Body of pancreas (tissue), 4 donors: ENCODE measurements around the gene CST7.

Experiments used
- POLR2A ChIP-seq, 3 donors: fragments of 450-650 bp; IDR thresholded peaks; one replicate each; pipeline ENCODE4 v1.6.1; 2016; ENCODE audit warnings: antibody characterized with exemption in 3 of 3, mild to moderate bottlenecking in 2 of 3
- TF ChIP-seq, protein P1 (sequence below), 7 experiments: fragments of 450-650 bp in 4 of 7; fragments of 200-600 bp in 3 of 7; sonication (generic) in 3 of 7; IDR thresholded peaks; one replicate each; pipeline ENCODE4 v1.5.1; 2016 to 2019; ENCODE audit warnings: antibody characterized with exemption in 7 of 7

DNA sequence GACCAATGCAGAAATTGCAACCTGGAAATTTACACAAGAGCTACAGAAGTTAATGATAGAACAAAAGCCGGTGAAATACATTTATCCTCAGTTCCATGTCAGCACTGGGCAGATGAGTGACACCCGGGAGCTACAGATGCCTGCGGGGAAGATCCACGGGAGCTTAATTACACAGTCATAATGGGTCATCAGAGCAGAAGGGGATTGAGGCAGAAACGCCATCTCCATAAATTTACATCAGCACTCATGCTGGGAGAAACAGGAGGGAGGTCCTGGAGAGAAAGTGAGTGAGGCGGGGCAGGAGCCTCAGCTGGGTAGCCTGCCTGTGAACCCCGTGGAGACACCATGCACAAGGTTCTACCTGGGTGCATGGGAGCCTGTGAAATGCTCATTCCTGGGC is 37.6 kb upstream of the CST7 start:
- TF ChIP-seq, protein P1, sequence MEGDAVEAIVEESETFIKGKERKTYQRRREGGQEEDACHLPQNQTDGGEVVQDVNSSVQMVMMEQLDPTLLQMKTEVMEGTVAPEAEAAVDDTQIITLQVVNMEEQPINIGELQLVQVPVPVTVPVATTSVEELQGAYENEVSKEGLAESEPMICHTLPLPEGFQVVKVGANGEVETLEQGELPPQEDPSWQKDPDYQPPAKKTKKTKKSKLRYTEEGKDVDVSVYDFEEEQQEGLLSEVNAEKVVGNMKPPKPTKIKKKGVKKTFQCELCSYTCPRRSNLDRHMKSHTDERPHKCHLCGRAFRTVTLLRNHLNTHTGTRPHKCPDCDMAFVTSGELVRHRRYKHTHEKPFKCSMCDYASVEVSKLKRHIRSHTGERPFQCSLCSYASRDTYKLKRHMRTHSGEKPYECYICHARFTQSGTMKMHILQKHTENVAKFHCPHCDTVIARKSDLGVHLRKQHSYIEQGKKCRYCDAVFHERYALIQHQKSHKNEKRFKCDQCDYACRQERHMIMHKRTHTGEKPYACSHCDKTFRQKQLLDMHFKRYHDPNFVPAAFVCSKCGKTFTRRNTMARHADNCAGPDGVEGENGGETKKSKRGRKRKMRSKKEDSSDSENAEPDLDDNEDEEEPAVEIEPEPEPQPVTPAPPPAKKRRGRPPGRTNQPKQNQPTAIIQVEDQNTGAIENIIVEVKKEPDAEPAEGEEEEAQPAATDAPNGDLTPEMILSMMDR (IDR thresholded peaks at IDR 0.05), result no peak
- TF ChIP-seq POLR2A (IDR thresholded peaks at IDR 0.05), result no peak
